Uterus (tissue), 2 donors: ENCODE results near the gene OTOG.

Source experiments
- POLR2A ChIP-seq, 2 donors: fragments of 450-650 bp; IDR thresholded peaks; one replicate each; pipeline ENCODE4 v1.6.1; 2016; ENCODE audit warnings: antibody characterized with exemption in 2 of 2, mild to moderate bottlenecking in 1 of 2, moderate library complexity in 1 of 2
- TF ChIP-seq, protein P1 (sequence below), 4 experiments: fragments of 200-600 bp in 2 of 4; fragments of 450-650 bp in 2 of 4; sonication (generic) in 2 of 4; IDR thresholded peaks; one replicate each; pipeline ENCODE4 v1.5.1; 2016 to 2019; ENCODE audit warnings: antibody characterized with exemption in 4 of 4, mild to moderate bottlenecking in 2 of 4, moderate library complexity in 1 of 4

DNA sequence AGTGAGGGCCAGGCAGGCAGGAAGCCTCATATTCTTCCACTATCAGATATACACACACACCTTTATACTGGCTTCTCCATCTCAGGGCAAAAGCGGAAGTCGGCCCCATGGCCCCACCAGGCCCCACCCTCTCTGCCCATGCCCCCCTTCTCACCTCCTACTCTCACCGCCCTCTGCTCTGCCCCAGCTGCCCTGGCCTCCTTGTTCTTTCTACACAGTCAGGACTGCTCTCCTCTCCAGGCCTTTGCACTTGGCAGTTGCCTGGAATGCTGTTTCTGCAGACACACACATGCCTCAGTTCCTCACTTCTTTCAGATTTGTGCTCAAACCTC, 25.3 kb downstream of the OTOG start:
- TF ChIP-seq, protein P1, sequence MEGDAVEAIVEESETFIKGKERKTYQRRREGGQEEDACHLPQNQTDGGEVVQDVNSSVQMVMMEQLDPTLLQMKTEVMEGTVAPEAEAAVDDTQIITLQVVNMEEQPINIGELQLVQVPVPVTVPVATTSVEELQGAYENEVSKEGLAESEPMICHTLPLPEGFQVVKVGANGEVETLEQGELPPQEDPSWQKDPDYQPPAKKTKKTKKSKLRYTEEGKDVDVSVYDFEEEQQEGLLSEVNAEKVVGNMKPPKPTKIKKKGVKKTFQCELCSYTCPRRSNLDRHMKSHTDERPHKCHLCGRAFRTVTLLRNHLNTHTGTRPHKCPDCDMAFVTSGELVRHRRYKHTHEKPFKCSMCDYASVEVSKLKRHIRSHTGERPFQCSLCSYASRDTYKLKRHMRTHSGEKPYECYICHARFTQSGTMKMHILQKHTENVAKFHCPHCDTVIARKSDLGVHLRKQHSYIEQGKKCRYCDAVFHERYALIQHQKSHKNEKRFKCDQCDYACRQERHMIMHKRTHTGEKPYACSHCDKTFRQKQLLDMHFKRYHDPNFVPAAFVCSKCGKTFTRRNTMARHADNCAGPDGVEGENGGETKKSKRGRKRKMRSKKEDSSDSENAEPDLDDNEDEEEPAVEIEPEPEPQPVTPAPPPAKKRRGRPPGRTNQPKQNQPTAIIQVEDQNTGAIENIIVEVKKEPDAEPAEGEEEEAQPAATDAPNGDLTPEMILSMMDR (IDR thresholded peaks at IDR 0.05) = no peak
- no peak for TF ChIP-seq POLR2A (IDR thresholded peaks at IDR 0.05)
